ENCODE measurements around the gene PCDHA7.
"Not testable (repeated sequence)": the region's sequence is repeated elsewhere in the genome, so short reads cannot be mapped to it uniquely, and the experiment has no call there.

The PCDHA7 gene

DNA sequence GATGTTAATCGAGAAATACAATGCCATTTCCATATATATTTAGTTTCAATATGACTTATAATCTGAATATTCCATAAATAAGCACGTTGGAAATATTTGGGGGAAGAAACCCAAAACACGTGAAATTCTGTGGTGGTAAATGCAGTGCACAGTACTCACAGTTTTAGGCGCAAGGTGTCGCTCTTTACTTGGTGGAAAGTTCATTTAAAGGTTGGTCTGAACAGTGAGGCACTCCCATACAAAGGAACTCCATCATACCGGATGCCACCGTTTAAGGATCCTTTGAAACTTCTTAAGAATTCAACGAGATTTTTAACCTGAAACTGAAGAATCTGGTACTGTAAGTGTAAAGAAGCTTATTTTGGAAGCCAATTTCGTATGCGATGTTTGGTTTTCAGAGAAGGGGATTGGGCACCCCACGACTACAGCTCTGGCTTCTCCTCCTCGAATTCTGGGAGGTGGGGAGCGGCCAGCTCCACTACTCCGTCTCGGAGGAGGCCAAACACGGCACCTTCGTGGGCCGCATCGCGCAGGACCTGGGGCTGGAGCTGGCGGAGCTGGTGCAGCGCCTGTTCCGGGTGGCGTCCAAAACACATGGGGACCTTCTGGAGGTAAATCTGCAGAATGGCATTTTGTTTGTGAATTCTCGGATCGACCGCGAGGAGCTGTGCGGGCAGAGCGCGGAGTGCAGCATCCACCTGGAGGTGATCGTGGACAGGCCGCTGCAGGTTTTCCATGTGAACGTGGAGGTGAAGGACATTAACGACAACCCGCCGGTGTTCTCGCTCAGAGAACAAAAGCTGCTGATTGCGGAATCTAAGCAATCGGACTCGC, 34.9 kb downstream of the PCDHA7 start, which contains the start of gene PCDHA11:
TSS of gene PCDHA11 (plus strand) at position 237 of the 834 bp plus-strand sequence. CDS start at position 384, 147 bp downstream.
- no peak for DNase-seq

DNA sequence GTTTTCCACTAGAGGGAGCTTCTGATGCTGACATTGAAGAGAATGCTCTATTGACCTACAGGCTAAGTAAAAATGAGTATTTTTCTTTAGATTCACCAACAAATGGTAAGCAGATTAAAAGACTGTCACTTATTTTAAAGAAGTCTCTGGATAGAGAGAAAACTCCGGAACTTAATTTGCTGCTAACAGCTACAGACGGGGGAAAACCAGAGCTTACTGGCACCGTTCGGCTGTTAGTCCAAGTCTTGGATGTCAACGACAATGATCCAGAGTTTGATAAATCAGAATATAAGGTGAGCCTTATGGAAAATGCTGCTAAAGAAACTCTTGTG, 35.5 kb downstream of the PCDHA7 start:
- no peak for DNase-seq

DNA sequence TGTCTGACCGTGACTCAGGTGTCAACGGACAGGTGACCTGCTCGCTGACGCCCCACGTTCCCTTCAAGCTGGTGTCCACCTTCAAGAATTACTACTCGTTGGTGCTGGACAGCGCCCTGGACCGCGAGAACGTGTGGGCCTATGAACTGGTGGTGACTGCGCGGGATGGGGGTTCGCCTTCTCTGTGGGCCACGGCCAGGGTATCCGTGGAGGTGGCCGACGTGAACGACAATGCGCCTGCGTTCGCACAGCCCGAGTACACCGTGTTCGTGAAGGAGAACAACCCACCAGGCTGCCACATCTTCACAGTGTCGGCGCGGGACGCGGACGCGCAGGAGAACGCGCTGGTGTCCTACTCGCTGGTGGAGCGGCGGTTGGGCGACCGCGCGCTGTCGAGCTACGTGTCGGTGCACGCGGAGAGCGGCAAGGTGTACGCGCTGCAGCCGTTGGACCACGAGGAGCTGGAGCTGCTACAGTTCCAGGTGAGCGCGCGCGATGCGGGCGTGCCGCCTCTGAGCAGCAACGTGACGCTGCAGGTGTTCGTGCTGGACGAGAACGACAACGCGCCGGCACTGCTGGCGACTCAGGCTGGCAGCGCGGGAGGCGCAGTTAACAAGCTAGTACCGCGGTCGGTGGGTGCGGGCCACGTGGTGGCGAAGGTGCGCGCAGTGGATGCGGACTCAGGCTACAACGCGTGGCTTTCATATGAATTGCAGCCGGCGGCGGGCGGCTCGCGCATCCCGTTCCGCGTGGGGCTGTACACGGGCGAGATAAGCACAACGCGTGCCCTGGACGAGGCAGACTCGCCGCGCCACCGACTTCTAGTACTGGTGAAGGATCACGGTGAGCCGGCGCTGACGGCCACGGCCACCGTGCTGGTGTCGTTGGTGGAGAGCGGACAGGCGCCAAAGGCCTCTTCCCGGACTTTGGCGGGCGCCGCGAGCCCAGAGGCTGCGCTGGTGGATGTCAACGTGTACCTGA, 36.4 kb downstream of the PCDHA7 start:
- no peak for DNase-seq

DNA sequence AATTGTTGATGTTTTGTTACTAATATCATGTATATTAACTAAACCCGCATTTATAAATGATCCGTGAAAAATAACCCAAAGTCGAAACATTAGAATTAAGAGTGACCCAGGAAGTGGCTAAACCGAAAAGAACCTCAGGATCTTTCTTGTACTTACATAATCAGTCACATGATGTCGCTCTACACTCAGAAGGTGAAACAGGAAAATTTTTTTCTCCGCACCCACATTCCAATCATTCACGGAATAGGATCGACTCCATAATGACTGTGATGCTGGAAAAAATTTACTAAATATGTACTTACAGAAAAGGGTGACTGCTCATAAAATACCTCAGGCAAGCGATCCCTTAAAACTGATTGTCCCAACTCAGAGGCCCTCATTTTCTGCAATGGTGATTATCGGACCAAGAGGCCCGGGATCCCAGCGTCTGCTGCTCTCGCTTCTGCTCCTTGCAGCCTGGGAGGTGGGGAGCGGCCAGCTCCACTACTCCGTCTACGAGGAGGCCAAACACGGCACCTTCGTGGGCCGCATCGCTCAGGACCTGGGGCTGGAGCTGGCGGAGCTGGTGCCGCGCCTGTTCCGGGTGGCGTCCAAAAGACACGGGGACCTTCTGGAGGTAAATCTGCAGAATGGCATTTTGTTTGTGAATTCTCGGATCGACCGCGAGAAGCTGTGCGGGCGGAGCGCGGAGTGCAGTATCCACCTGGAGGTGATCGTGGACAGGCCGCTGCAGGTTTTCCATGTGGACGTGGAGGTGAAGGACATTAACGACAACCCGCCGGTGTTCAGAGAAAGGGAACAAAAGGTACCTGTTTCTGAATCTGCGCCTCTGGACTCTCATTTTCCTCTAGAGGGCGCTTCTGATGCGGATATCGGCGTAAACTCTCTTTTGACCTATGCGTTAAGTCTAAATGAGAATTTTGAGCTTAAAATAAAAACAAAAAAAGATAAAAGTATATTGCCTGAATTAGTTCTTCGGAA, 41.3 kb downstream of the PCDHA7 start, which contains the start of gene PCDHA12:
TSS of gene PCDHA12 (plus strand) at position 224 of the 981 bp plus-strand sequence. CDS start at position 389, 165 bp downstream.
- no peak for DNase-seq

DNA sequence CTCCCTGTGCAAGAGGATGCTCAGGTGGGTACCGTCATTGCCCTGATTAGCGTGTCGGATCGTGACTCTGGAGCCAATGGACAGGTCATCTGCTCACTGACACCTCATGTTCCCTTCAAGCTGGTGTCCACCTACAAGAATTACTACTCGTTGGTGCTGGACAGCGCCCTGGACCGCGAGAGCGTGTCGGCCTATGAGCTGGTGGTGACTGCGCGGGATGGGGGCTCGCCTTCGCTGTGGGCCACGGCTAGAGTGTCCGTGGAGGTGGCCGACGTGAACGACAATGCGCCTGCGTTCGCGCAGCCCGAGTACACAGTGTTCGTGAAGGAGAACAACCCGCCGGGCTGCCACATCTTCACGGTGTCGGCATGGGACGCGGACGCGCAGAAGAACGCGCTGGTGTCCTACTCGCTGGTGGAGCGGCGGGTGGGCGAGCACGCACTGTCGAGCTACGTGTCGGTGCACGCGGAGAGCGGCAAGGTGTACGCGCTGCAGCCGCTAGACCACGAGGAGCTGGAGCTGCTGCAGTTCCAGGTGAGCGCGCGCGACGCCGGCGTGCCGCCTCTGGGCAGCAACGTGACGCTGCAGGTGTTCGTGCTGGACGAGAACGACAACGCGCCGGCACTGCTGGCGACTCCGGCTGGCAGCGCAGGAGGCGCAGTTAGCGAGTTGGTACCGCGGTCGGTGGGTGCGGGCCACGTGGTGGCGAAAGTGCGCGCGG, 42.6 kb downstream of the PCDHA7 start:
- DNase-seq, result not testable (repeated sequence)

DNA sequence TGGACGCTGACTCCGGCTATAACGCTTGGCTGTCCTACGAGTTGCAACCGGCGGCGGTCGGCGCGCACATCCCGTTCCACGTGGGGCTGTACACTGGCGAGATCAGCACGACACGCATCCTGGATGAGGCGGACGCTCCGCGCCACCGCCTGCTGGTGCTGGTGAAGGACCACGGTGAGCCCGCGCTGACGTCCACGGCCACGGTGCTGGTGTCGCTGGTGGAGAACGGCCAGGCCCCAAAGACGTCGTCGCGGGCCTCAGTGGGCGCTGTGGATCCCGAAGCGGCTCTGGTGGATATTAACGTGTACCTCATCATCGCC, 43.2 kb downstream of the PCDHA7 start:
- no peak for DNase-seq

DNA sequence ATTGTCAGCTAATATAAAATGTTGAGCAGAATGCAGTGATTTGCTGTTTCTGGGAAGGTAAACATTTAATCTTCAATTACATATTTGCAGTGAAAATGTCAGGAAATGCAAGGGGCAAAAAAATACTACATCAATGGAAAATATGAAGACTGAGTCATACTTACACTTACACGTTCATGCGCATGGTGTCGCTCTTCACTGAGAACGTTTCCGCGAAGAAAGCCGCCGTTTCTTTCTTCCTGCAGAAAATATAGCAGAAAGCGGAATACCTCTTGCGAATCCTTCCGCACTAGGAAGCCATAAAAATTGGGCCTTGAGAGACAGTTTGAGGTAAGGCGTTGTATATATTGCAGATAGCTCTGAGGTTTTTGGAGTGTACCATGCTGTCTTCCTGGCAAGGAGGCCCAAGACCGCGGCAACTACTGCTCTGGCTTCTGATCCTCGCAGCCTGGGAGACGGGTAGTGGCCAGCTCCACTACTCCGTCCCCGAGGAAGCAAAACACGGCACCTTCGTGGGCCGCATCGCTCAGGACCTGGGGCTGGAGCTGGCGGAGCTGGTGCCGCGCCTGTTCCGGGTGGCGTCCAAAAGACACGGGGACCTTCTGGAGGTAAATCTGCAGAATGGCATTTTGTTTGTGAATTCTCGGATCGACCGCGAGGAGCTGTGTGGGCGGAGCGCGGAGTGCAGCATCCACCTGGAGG, 48.0 kb downstream of the PCDHA7 start, which contains the start of gene PCDHA13:
TSS of gene PCDHA13 (plus strand) at position 236 of the 702 bp plus-strand sequence. CDS start at position 381, 145 bp downstream.
- no peak for DNase-seq

DNA sequence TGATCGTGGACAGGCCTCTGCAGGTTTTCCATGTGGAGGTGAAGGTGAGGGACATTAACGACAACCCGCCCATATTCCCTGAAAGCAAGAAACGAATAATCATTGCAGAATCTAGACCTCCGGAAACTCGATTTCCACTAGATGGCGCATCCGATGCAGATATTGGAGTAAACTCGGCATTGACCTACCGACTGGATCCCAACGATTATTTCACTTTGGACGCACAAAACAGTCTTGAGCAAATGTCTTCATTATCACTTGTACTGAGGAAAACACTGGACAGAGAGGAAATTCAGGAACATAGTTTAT, 48.5 kb downstream of the PCDHA7 start:
- no peak for DNase-seq

DNA sequence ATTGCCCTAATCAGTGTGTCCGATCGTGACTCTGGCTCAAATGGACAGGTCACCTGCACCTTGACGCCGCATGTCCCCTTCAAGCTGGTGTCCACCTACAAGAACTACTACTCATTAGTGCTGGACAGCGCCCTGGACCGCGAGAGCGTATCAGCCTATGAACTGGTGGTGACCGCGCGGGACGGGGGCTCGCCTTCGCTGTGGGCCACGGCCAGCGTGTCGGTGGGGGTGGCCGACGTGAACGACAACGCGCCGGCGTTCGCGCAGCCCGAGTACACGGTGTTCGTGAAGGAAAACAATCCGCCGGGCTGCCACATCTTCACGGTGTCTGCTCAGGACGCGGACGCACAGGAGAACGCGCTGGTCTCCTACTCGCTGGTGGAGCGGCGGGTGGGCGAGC, 49.3 kb downstream of the PCDHA7 start:
- no peak for DNase-seq

DNA sequence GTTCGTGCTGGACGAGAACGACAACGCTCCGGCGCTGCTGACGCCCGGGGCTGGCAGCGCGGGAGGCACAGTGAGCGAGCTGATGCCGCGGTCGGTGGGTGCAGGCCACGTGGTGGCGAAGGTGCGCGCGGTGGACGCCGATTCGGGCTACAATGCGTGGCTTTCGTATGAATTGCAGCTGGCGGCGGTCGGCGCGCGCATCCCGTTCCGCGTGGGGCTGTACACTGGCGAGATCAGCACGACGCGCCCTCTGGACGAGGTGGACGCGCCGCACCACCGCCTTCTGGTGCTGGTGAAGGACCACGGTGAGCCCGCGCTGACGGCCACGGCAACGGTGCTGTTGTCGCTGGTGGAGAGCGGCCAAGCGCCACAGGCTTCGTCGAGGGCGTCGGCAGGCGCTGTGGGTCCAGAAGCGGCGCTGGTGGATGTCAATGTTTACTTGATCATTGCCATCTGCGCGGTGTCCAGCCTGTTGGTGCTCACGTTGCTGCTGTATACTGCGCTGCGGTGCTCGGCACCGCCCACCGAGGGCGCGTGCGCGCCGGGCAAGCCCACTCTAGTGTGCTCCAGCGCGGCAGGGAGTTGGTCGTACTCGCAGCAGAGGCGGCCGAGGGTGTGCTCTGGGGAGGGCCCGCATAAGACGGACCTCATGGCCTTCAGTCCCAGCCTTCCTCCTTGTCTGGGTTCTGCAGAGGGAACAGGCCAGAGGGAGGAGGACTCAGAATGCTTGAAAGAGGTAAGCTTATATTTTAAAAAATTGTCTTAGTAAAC, 50.0 kb downstream of the PCDHA7 start:
- DNase-seq, result no peak
